KMS-11 (cell line): ENCODE data around the gene KIF25.

Source experiments
- H2AFZ ChIP-seq: fragments of 200-600 bp; sonication (generic); 2 replicates; pipeline ENCODE4 v1.6.1; 2016; ENCODE audit warnings: antibody characterized with exemption, mixed run types, low read depth
- H3K27ac ChIP-seq: fragments of 200-600 bp; sonication (generic); 2 replicates; pipeline ENCODE4 v1.6.1; 2016; ENCODE audit warnings: mild to moderate bottlenecking, mixed run types
- H3K27me3 ChIP-seq: fragments of 200-600 bp; sonication (generic); 2 replicates; pipeline ENCODE4 v1.6.1; 2017; ENCODE audit warnings: mild to moderate bottlenecking, low read depth, mixed run types, moderate library complexity; ENCODE audit not compliant: insufficient read depth
- H3K36me3 ChIP-seq: fragments of 200-600 bp; sonication (generic); 2 replicates; pipeline ENCODE4 v1.6.1; 2017; ENCODE audit warnings: mild to moderate bottlenecking, mixed run types; ENCODE audit not compliant: insufficient read depth
- H3K4me1 ChIP-seq: fragments of 200-600 bp; sonication (generic); 2 replicates; pipeline ENCODE4 v1.6.1; 2016; ENCODE audit warnings: mild to moderate bottlenecking, low read depth, mixed run types; ENCODE audit not compliant: poor library complexity, severe bottlenecking
- H3K4me2 ChIP-seq: fragments of 200-600 bp; sonication (generic); 2 replicates; pipeline ENCODE4 v1.7.0; 2016; ENCODE audit warnings: mild to moderate bottlenecking, mixed run types
- H3K4me3 ChIP-seq: fragments of 200-600 bp; sonication (generic); IDR thresholded peaks from 2 replicates; pipeline ENCODE4 v1.6.1; 2017; ENCODE audit warnings: low read depth, low read length, mixed read lengths; ENCODE audit not compliant: insufficient read depth
- H3K79me2 ChIP-seq: fragments of 200-600 bp; sonication (generic); 2 replicates; pipeline ENCODE4 v1.6.1; 2016; ENCODE audit warnings: low read depth, mixed run types; ENCODE audit not compliant: insufficient read depth
- H3K9ac ChIP-seq: fragments of 200-600 bp; sonication (generic); 2 replicates; pipeline ENCODE4 v1.6.1; 2016; ENCODE audit warnings: mild to moderate bottlenecking, mixed run types
- H4K20me1 ChIP-seq: fragments of 200-600 bp; sonication (generic); 2 replicates; pipeline ENCODE4 v1.6.1; 2016; ENCODE audit warnings: mild to moderate bottlenecking, mixed run types; ENCODE audit not compliant: insufficient read depth
- CTCF ChIP-seq: fragments of 200-600 bp; sonication (generic); conservative IDR thresholded peaks from 2 replicates; pipeline ENCODE4 v1.6.1; 2017; ENCODE audit warnings: low read depth, mild to moderate bottlenecking, antibody characterized with exemption, low read length, moderate library complexity, mixed read lengths

The KIF25 gene

GRCh38 chr6:167993831-167994230, 3.6 kb upstream of the KIF25 start:
- H3K27ac ChIP-seq: no peak overlapping the region
- no peaks in the 10 kb centered on the region for H3K4me1 ChIP-seq
- no peak overlapping the region for H3K4me2 ChIP-seq
- H3K27me3 ChIP-seq: no peaks in the 10 kb centered on the region
- no peak for TF ChIP-seq CTCF
- H3K9ac ChIP-seq: no peak overlapping the region
- no peaks in the 10 kb centered on the region for H3K36me3 ChIP-seq
- H3K79me2 ChIP-seq: no peaks in the 10 kb centered on the region
- no peaks in the 10 kb centered on the region for H4K20me1 ChIP-seq
- H2AFZ ChIP-seq: no peak overlapping the region
- H3K4me3 ChIP-seq: no peak overlapping the region

DNA sequence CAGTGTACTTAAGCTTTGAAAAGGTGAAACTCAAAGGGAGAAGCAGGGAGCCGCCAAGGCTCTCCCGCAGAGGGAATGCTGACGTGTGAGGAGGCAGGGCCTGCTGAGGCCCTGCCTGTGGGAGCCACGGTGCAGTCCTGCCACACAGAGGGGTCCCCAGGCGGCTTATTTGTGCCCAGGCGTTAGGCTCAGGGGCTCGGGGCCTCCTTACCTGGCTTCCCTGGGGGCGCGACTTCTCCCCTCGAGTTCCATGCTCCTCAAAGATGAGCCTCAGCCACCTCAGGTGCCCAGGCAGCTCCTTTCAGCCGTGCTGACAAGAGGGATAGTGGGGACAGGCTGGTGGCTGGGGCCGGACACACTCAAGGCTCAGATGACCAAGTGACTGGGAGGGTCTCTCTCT, 2.2 kb upstream of the KIF25 start:
- Histone ChIP-seq H3K79me2 (no peaks in the 10 kb centered on the region), H3K4me1 (no peaks in the 10 kb centered on the region), H3K27ac (no peak overlapping the region), H3K27me3 (no peaks in the 10 kb centered on the region), H2AFZ (no peak overlapping the region), H3K9ac (no peak overlapping the region), H3K4me3 (no peak overlapping the region), H4K20me1 (no peaks in the 10 kb centered on the region), H3K36me3 (no peaks in the 10 kb centered on the region), H3K4me2 (no peak overlapping the region)
- TF ChIP-seq CTCF: no peak

GRCh38 chr6:167995731-167996151, 1.7 kb upstream of the KIF25 start:
- TF ChIP-seq CTCF: no peak
- no peak overlapping the region for H3K4me2 ChIP-seq
- no peaks in the 10 kb centered on the region for H3K36me3 ChIP-seq
- no peaks in the 10 kb centered on the region for H3K27me3 ChIP-seq
- H2AFZ ChIP-seq: no peak overlapping the region
- H4K20me1 ChIP-seq: no peaks in the 10 kb centered on the region
- no peak overlapping the region for H3K9ac ChIP-seq
- no peaks in the 10 kb centered on the region for H3K79me2 ChIP-seq
- no peaks in the 10 kb centered on the region for H3K4me1 ChIP-seq
- H3K27ac ChIP-seq: no peak overlapping the region
- H3K4me3 ChIP-seq: no peak overlapping the region

DNA sequence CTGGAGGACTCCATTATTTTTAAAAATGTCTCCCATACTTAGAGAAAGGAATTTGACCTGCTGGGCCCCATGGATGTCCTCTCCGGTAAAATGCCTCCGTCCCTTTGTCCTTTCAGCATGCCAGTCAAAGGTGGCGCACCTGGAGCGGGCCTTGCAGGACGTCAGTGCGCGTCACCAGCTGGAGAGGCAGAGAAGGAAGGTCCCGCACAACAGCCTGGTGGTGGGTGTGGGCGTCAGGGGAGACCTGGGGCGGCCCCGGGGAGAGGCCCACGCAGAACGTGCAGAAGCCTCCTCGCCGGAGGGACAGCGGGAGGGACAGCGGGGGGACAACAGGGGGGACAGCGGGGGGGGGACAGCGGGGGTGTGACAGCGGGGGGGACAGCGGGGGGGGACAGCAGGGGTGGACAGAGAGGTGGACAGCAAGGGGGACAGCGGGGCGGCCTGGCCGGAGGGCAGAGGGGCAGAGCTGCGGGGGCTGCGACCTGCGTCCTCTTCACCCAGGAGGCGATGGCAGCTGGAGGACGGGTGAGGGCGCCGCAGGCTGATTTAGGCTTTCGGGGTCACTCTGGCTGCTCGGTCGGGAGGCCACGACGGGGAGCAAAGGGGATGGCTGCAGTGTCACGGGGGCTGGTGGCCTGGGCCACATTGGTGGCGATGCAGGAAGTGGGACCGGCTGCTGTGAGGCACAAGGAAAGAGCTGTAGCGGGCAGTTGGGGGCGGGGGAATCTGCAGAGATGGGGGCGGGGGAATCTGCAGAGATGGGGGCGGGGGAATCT, 859 bp upstream of the KIF25 start:
- no peak overlapping the region for H3K4me3 ChIP-seq
- no peak overlapping the region for H2AFZ ChIP-seq
- no peak for TF ChIP-seq CTCF

More for the DNA sequence above, 859 bp upstream of the KIF25 start:
- no peaks in the 10 kb centered on the region for H4K20me1 ChIP-seq
- H3K27ac ChIP-seq: no peak overlapping the region
- H3K36me3 ChIP-seq: no peaks in the 10 kb centered on the region
- no peaks in the 10 kb centered on the region for H3K79me2 ChIP-seq
- H3K9ac ChIP-seq: no peak overlapping the region
- H3K27me3 ChIP-seq: no peaks in the 10 kb centered on the region
- no peak overlapping the region for H3K4me2 ChIP-seq
- no peaks in the 10 kb centered on the region for H3K4me1 ChIP-seq
